B cell (primary cell): ENCODE measurements around the gene OR10C1.

Source experiments
- EZH2 ChIP-seq: IDR thresholded peaks from 2 replicates; pipeline ENCODE4 v1.6.1; 2012; ENCODE audit warnings: borderline replicate concordance, low read depth, mild to moderate bottlenecking, moderate library complexity, low read length; ENCODE audit not compliant: insufficient read depth, poor library complexity, severe bottlenecking
- TF ChIP-seq, protein P1 (sequence below): fragments of 200-600 bp; IDR thresholded peaks from one replicate; pipeline ENCODE4 v1.8.0; 2022; ENCODE audit warnings: antibody characterized with exemption, mild to moderate bottlenecking

DNA sequence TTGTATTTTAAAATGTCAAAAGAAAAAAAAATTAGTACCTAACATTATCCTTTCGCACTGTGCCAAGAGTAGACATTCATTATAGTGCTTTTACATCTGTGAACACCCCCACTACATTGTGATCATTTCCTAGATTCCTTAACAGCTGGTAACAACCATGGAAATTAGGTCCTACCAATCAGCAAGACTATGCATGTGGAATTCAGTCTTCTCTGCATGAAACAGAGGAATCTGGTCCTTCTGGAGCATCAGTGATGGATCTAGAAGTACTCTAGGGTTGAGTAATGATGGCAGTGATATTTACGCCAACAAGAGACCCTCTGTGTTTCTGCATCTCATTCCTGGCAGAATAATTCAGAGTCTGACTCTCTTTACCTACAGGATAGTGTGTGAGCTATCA lies 14.9 kb upstream of the OR10C1 start:
- TF ChIP-seq, protein P1, sequence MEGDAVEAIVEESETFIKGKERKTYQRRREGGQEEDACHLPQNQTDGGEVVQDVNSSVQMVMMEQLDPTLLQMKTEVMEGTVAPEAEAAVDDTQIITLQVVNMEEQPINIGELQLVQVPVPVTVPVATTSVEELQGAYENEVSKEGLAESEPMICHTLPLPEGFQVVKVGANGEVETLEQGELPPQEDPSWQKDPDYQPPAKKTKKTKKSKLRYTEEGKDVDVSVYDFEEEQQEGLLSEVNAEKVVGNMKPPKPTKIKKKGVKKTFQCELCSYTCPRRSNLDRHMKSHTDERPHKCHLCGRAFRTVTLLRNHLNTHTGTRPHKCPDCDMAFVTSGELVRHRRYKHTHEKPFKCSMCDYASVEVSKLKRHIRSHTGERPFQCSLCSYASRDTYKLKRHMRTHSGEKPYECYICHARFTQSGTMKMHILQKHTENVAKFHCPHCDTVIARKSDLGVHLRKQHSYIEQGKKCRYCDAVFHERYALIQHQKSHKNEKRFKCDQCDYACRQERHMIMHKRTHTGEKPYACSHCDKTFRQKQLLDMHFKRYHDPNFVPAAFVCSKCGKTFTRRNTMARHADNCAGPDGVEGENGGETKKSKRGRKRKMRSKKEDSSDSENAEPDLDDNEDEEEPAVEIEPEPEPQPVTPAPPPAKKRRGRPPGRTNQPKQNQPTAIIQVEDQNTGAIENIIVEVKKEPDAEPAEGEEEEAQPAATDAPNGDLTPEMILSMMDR: no peak
- TF ChIP-seq EZH2: no peak
